ENCODE measurements around the gene TAF13. TPM values are rescaled to one million over a fixed set of nuclear protein-coding genes. Genes with fewer than 3 reads are reported as not detected.

Gene TAF13
- total and polyA plus RNA-seq, 9 of the 15 experiments (the other 6 are each of a cell fraction or from before 2014, with no cell fraction given) = 14.9 to 77.2 (median 38.7) TPM

GRCh38 chr1:109083923-109084322 lies 8.1 kb upstream of the TAF13 start (continued):
- TF ChIP-seq ZBTB34 (CRISPR knock-in tag; IDR thresholded peaks at IDR 0.05) = no peak
- no peak for TF ChIP-seq TAF9B (IDR thresholded peaks at IDR 0.05; ENCODE audit: partially characterized antibody)
- peak; percentile 77 for TF ChIP-seq MEIS2 (IDR thresholded peaks at IDR 0.05; ENCODE audit: partially characterized antibody)
- TF ChIP-seq TCF7L2 (IDR thresholded peaks at IDR 0.05; ENCODE audit: low read depth, low read length) = no peak
- TF ChIP-seq ZNF280B (CRISPR knock-in tag; IDR thresholded peaks at IDR 0.05) = no peak
- TF ChIP-seq CEBPB (tag; IDR thresholded peaks at IDR 0.05) = peak; percentile 71
- no peak for TF ChIP-seq UBTF (IDR thresholded peaks at IDR 0.05; ENCODE audit: borderline replicate concordance in 1 of 2, low read depth in 2 of 2, low read length in 2 of 2)
- no peak for TF ChIP-seq MCM3 (IDR thresholded peaks at IDR 0.05)
- no peak for TF ChIP-seq POLR2B (IDR thresholded peaks at IDR 0.05; ENCODE audit: low read depth, partially characterized antibody)
- TF ChIP-seq HNRNPH1 (optimal IDR thresholded peaks at IDR 0.05; ENCODE audit: low read depth, low read length) = no peak
- no peak for TF ChIP-seq E2F8 (IDR thresholded peaks at IDR 0.05; ENCODE audit: low read depth, partially characterized antibody)
- 0 out of 2 replicates have a peak, but pooled peaks have one; percentile 9 for TF ChIP-seq EHMT2 (IDR thresholded peaks at IDR 0.05)
- no peak for TF ChIP-seq GMEB1 (CRISPR knock-in tag; IDR thresholded peaks at IDR 0.05)
- TF ChIP-seq GABPA (tag; conservative IDR thresholded peaks at IDR 0.05; ENCODE audit: low read depth) = no peak
